Lower lobe of right lung (tissue), 2 donors: ENCODE measurements around the gene MBD3L2B. TPM values are rescaled to one million over a fixed set of nuclear protein-coding genes. Genes with fewer than 3 reads are reported as not detected.
A peak's percentile ranks its signal among the peaks of the same experiment; 100 is the strongest.
"Not testable (repeated sequence)": the region's sequence is repeated elsewhere in the genome, so short reads cannot be mapped to it uniquely, and the experiment has no call there.

ENCODE experiments used
- ATAC-seq, 2 donors: fragments of 200-7000 bp; cut with Tn5 transposase; one replicate each; pipeline ENCODE4 v1.9.1; 2020 to 2022; ENCODE audit warnings: mild to moderate bottlenecking in 2 of 2, moderate library complexity in 2 of 2
- DNase-seq: peaks from one replicate; pipeline ENCODE4 v3.0.0-alpha.2; 2020
- H3K27ac ChIP-seq: fragments of 200-600 bp; one replicate; pipeline ENCODE4 v1.8.0; 2022
- H3K27me3 ChIP-seq: fragments of 200-600 bp; one replicate; pipeline ENCODE4 v1.8.0; 2022; ENCODE audit warnings: low read depth
- H3K36me3 ChIP-seq: fragments of 200-600 bp; one replicate; pipeline ENCODE4 v1.8.0; 2022; ENCODE audit warnings: mild to moderate bottlenecking
- H3K4me1 ChIP-seq: fragments of 200-600 bp; one replicate; pipeline ENCODE4 v1.8.0; 2022
- H3K4me3 ChIP-seq: fragments of 200-600 bp; one replicate; pipeline ENCODE4 v1.8.0; 2022; ENCODE audit warnings: mild to moderate bottlenecking
- H3K9me3 ChIP-seq: fragments of 200-600 bp; one replicate; pipeline ENCODE4 v1.8.0; 2022
- CTCF ChIP-seq: fragments of 200-600 bp; IDR thresholded peaks from one replicate; pipeline ENCODE4 v1.8.0; 2022; ENCODE audit warnings: antibody characterized with exemption, mild to moderate bottlenecking
- intact Hi-C: fragments of 100-400 bp; cut with DNase I; formaldehyde crosslinking; loops from one replicate; pipeline ENCODE4 v1.11.0; 2022
- total RNA-seq: library from RNA; stranded (reverse); fragmentation: NEBNext Ultra II Directional; extraction: Animal tissue kit (Norgen Biotek cat#: 25700); gene quantifications from one replicate; pipeline ENCODE4 v1.2.1, GENCODE V29; 2021
- donor health status: DM: no; HTN: yes; CAD: no; lungs with severe emphysema.

MBD3L2B gene
- total RNA-seq, 1 donor from 2014 or later, result not detected

- H3K27me3 ChIP-seq, H3K9me3 ChIP-seq, intact Hi-C loops, H3K4me1 ChIP-seq, H3K27ac ChIP-seq, H3K4me3 ChIP-seq, DNase-seq, ATAC-seq, H3K36me3 ChIP-seq: not testable (repeated sequence)
These were observed 9.0 kb upstream of the MBD3L2B start, which contains the start of gene MBD3L5 for GRCh38 chr19:7030278-7030677. Gene MBD3L5, plus strand, starts transcription at chr19:7030578. Its CDS starts 34 bp downstream, at chr19:7030612.

GRCh38 chr19:7028790-7029189 lies 7.6 kb upstream of the MBD3L2B start:
- DNase-seq, intact Hi-C loops, H3K36me3 ChIP-seq, H3K4me1 ChIP-seq, ATAC-seq, H3K4me3 ChIP-seq, H3K27ac ChIP-seq, H3K9me3 ChIP-seq, H3K27me3 ChIP-seq: not testable (repeated sequence)

- no peak overlapping the region for H3K27ac ChIP-seq
- no peak for ATAC-seq
- H3K27me3 ChIP-seq, result no peaks in the 10 kb centered on the region
These were observed 2.4 kb downstream of the MBD3L2B start for GRCh38 chr19:7018828-7019227.

GRCh38 chr19:7013678-7014077 lies 7.6 kb downstream of the MBD3L2B start:
- Histone ChIP-seq H3K4me3 (no peak overlapping the region), H3K9me3 (no peaks in the 10 kb centered on the region), H3K27me3 (peaks cover 5% of the 10 kb centered on the region), H3K27ac (no peak overlapping the region), H3K4me1 (peaks cover 4% of the 10 kb centered on the region), H3K36me3 (no peaks in the 10 kb centered on the region)
- peak; percentile 57 to 77 for ATAC-seq
- intact Hi-C loops, result no loop called here
- DNase-seq, result no peak
- no peak for TF ChIP-seq CTCF

More at GRCh38 chr19:7018828-7019227, 2.4 kb downstream of the MBD3L2B start:
- Histone ChIP-seq H3K9me3 (no peaks in the 10 kb centered on the region), H3K36me3 (no peaks in the 10 kb centered on the region), H3K4me3 (no peak overlapping the region), H3K4me1 (peaks cover 4% of the 10 kb centered on the region)
- no peak for TF ChIP-seq CTCF
- DNase-seq, result no peak
- intact Hi-C loops, result no loop called here

- no peaks in the 10 kb centered on the region for H3K36me3 ChIP-seq
- DNase-seq (no peak), ATAC-seq (no peak)
- no peak for TF ChIP-seq CTCF
- no peak overlapping the region for H3K27ac ChIP-seq
- intact Hi-C loops, result no loop called here
- H3K9me3 ChIP-seq, result no peaks in the 10 kb centered on the region
- peaks cover 10% of the 10 kb centered on the region for H3K27me3 ChIP-seq
- no peak overlapping the region for H3K4me3 ChIP-seq
- H3K4me1 ChIP-seq, result peaks cover 4% of the 10 kb centered on the region
These were observed 10.3 kb downstream of the MBD3L2B start for GRCh38 chr19:7010722-7011593.

- no peak for TF ChIP-seq CTCF
These were observed 13.4 kb downstream of the MBD3L2B start for GRCh38 chr19:7007859-7008258.

More at GRCh38 chr19:7007859-7008258, 13.4 kb downstream of the MBD3L2B start:
- DNase-seq, result no peak
- Histone ChIP-seq H3K27ac (no peak overlapping the region), H3K4me3 (no peak overlapping the region), H3K9me3 (no peaks in the 10 kb centered on the region), H3K36me3 (no peaks in the 10 kb centered on the region), H3K27me3 (peaks cover 10% of the 10 kb centered on the region), H3K4me1 (no peaks in the 10 kb centered on the region)
- intact Hi-C loops, result no loop called here
- ATAC-seq, result no peak
